GM19351 (cell line): ENCODE measurements around the gene OTOP3.
"Not testable (repeated sequence)": the region's sequence is repeated elsewhere in the genome, so short reads cannot be mapped to it uniquely, and the experiment has no call there.

Experiments used
- ATAC-seq: cut with Tn5 transposase; IDR thresholded peaks from one replicate; pipeline ENCODE4 v1.9.1; 2021; ENCODE audit warnings: mild to moderate bottlenecking, moderate library complexity; ENCODE audit not compliant: unreplicated experiment

OTOP3 gene

GRCh38 chr17:74979408-74980146 is 43.9 kb downstream of the OTOP3 start:
- ATAC-seq: no peak

- no peak for ATAC-seq
Observed at GRCh38 chr17:74981318-74981978, 45.8 kb downstream of the OTOP3 start.

- ATAC-seq: no peak
Observed at GRCh38 chr17:74981979-74982662, 46.4 kb downstream of the OTOP3 start.

DNA sequence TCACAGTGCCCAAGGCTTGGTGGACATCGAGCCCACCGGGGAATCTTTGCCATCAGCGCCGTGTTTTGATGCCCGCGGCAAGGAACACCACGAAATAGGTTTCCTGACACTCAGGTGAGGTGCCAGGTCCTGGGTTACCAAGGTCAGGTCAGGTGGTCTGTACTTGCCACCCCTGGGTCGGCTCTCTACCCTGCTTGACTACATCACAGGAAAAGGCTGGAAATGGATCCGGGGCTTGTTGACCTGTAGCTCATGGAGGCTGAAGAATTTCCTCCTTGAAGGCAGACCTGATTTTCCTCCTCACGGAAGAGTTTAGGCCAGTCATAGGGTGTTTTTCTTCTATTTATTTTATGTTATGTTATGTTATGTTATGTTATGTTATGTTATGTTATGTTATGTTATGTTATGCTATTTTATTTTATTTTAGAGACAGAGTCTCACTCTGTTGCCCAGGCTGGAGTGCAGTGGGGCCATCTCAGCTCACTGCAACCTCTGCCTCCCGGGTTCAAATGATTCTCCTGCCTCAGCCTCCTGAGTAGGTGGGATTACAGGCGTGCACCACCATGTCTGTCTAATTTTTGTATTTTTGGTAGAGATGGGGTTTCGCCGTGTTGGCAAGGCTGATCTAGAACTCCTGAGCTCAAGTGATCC is 47.1 kb downstream of the OTOP3 start:
- ATAC-seq: not testable (repeated sequence)

DNA sequence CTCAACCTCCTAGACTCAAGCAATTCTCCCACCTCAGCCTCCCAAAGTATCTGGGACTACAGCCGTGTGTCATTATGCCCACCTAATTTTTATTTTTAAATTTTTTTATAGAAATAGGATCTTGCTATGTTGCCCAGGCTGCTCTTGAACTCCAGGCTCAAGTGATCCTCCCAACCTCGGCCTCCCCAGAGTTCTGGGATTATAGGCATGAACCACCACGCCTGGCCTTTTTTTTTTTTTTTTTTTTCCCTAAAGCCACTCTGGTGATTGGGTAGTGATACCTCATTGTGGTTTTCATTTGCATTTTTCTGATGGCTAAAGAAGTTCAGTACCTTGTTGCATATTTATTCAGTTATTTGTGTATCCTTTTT is 50.5 kb downstream of the OTOP3 start:
- no peak for ATAC-seq

DNA sequence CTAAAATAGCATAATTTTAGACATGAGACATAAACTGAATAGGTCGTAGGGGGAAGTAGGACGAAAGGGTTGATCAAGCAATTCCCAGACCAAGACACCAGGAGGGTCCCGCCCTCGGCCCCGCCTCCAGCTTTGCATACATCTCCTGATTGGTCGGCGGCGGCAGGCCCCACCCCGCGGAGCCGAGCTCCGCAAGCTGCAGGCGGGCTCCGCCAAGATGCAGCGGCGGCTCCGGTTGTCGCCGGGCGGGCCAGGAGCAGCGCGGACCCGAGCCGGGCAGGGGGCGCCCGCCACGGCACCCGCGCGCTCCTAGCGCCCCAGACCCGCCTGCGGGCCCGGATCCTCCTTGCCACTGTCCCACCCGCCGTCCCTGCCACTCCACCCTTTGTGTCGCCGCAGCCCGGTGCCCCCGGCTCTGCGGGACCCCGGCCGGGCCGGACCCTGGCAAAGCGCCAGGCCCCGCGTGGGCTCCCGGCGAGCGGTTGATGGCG is 51.8 kb downstream of the OTOP3 start, which contains the start of gene CDR2L:
Gene CDR2L (plus strand): TSS at position 215 of the 491 bp plus-strand sequence. CDS start 412 bp downstream, outside the sequence.
- ATAC-seq: peak; percentile 93

DNA sequence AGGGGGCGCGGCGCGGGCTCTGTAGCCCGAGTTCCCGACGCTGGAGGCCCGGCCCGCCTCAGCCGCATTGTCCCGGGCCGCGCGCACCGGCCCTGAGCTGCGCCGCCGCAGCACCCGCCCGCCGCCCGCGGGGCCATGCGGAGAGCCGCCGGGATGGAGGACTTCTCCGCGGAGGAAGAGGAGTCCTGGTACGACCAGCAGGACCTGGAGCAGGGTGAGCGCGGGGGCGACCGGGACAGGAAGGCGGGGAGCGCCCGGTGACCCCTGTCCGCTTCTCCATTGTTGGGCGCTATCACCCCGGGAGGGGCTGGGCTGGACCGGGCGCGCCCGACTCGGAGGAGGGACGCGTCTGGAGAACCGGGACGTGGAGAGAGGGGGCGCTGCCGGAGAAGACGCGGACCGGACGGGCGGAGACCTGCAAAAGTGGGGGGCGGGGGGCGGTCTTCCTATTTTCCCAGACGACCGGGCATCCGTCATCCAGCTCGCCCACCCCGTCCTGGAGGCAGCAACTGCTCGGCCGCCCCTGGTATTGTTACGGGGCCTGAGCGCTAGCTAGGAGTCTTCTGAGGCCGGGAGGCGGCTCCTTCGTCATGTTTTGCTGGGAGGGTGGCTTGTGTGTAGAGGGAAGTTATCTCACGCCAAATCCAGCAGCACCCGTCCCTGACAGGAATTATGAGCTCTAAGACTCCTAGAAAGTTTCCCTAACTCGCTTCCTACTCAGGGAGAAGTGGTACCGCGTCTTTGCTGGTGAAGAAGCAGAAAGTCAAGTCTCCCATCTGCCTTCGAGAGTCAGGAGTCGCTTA is 52.4 kb downstream of the OTOP3 start:
- peak; percentile 50 for ATAC-seq

GRCh38 chr17:74990581-74991105 is 54.9 kb downstream of the OTOP3 start:
- no peak for ATAC-seq

DNA sequence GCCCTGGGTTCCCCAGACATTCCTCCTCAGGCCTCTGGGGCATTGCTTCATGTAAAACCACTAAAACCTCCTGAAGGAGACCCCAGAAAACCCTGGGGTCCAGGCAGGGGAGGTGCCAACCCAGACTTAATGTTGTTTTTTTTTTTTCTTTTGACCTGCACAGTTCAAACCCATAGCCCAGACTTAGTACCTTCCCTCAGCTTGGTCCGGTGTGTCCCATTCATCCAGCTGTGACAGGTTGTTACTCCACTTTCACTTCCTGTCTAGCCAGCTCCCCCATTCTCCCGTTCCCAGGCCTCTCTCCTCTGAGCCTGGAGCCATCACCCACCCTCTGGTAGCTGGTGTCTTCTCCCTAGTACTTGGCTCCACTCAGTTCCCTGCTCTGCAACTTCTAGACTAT is 56.5 kb downstream of the OTOP3 start:
- ATAC-seq: no peak

DNA sequence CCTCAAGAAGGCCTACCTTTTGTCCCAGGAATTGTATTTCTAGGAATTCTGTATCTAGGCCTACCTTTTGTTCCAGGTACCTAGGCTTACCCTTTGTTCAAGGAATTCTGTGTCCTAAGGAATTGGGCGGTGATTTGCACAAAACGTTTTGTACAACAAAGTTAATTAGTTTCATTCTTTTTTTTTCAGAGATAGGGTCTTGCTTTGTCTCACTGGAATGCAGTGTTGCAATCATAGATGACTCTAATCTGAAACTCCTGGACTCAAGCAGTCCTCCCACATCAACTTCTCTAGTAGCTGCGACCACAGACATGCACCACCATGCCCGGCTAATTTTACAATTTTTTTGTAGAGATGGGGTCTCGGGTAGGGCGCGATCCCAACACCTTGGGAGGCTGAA is 58.7 kb downstream of the OTOP3 start:
- ATAC-seq: no peak

GRCh38 chr17:74995847-74996246 is 60.1 kb downstream of the OTOP3 start:
- no peak for ATAC-seq

GRCh38 chr17:74998783-74999182 is 63.1 kb downstream of the OTOP3 start:
- ATAC-seq: no peak

GRCh38 chr17:74999523-74999922 is 63.8 kb downstream of the OTOP3 start:
- ATAC-seq: no peak
